ENCODE measurements around the gene ZNF649.

ZNF649 gene

GRCh38 chr19:51887522-51888498 lies 17.0 kb downstream of the ZNF649 start, which contains the start of gene ZNF577:
Gene ZNF577, minus strand, starts transcription at chr19:51887951. Its CDS starts 7,569 bp downstream, at chr19:51880382.
- peak; percentile 83 to 87 for DNase-seq (ENCODE audit: low read depth in 2 of 2)

GRCh38 chr19:51884713-51885112 lies 20.1 kb downstream of the ZNF649 start:
- no peak for DNase-seq (ENCODE audit: low read depth in 2 of 2)

GRCh38 chr19:51882518-51882917 lies 22.3 kb downstream of the ZNF649 start:
- DNase-seq (ENCODE audit: low read depth in 2 of 2), result no peak

- no peak for DNase-seq (ENCODE audit: low read depth in 2 of 2)
These were observed 31.7 kb downstream of the ZNF649 start for GRCh38 chr19:51873097-51873496.

- DNase-seq (ENCODE audit: low read depth in 2 of 2), result no peak
These were observed 42.8 kb downstream of the ZNF649 start for GRCh38 chr19:51861870-51862622.

Measured in fibroblast of skin of left quadriceps (primary cell).